Measurements from ENCODE around the gene USP21.

Gene USP21

DNA sequence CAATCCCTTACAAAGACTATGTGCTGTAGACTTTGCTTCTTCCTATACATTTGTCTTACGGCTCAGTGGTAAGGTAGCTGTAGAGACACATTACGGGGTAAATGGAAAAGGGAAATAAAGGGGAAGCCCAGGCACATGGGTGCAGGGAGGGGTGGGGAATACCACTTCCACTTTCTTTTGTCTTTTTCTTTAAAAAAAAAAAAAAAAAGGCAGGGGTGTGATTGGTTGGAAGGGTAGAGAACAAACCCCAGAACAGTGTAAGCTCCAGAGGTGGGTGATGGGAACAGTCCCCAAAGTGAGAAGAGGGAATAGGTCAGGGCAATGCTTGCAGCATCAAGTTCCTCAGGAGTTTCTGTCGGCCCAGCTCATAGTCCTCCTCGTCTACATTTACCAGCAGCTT, 37.5 kb upstream of the USP21 start:
- H3K4me2 ChIP-seq (ENCODE audit: low read length) = no peak overlapping the region
- no peak overlapping the region for H3K4me3 ChIP-seq (ENCODE audit: low read depth, low read length, poor library complexity, severe bottlenecking)
- no peak overlapping the region for H3K27ac ChIP-seq (ENCODE audit: low read depth, low read length, poor library complexity, severe bottlenecking)
- peaks cover 9% of the 10 kb centered on the region for H3K79me2 ChIP-seq (ENCODE audit: insufficient read depth, low read length)
- no peaks in the 10 kb centered on the region for H3K27me3 ChIP-seq (ENCODE audit: insufficient read depth, low read length)
- H3K36me3 ChIP-seq (ENCODE audit: insufficient read depth, low read length) = peaks cover 63% of the 10 kb centered on the region
- H3K9ac ChIP-seq (ENCODE audit: low read length) = no peak overlapping the region
- H3K9me3 ChIP-seq (ENCODE audit: low read length) = no peaks in the 10 kb centered on the region
- H4K20me1 ChIP-seq (ENCODE audit: insufficient read depth, low read length) = no peaks in the 10 kb centered on the region
- no peak overlapping the region for H2AFZ ChIP-seq (ENCODE audit: low read length)
- H3K4me1 ChIP-seq (ENCODE audit: insufficient read depth, low read length, severe bottlenecking) = peaks cover 19% of the 10 kb centered on the region
- TF ChIP-seq, protein P1, sequence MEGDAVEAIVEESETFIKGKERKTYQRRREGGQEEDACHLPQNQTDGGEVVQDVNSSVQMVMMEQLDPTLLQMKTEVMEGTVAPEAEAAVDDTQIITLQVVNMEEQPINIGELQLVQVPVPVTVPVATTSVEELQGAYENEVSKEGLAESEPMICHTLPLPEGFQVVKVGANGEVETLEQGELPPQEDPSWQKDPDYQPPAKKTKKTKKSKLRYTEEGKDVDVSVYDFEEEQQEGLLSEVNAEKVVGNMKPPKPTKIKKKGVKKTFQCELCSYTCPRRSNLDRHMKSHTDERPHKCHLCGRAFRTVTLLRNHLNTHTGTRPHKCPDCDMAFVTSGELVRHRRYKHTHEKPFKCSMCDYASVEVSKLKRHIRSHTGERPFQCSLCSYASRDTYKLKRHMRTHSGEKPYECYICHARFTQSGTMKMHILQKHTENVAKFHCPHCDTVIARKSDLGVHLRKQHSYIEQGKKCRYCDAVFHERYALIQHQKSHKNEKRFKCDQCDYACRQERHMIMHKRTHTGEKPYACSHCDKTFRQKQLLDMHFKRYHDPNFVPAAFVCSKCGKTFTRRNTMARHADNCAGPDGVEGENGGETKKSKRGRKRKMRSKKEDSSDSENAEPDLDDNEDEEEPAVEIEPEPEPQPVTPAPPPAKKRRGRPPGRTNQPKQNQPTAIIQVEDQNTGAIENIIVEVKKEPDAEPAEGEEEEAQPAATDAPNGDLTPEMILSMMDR (IDR thresholded peaks at IDR 0.05; ENCODE audit: low read length) = no peak
- TF ChIP-seq EZH2 (IDR thresholded peaks at IDR 0.05; ENCODE audit: borderline replicate concordance, low read length) = no peak
- H3K9me2 ChIP-seq (ENCODE audit: low read depth, low read length) = no peaks in the 10 kb centered on the region
- H3F3A ChIP-seq (ENCODE audit: insufficient read depth, low read length) = no peaks in the 10 kb centered on the region

DNA sequence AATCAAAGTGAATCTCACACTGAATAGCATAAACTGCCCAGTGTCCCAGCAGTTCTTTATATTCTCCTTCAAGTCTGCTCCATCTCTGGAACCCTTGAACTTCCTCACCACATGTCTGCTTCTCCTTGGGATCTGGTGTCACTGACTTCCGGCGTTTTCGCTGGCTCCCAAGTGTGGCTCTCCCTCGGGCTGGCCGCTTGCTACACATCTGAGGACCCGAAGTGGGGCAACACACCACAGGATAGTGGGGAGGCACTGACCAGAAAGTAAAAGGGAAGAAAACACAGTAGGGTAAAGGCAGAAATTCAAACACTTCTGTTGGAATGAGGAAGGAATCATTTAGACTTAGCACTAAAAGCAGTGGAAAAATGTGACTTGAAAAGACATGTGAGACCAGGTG, 36.3 kb upstream of the USP21 start:
- Histone ChIP-seq H3K9me2 (ENCODE audit: low read depth, low read length) (no peaks in the 10 kb centered on the region), H3K27me3 (ENCODE audit: insufficient read depth, low read length) (no peaks in the 10 kb centered on the region), H3K9me3 (ENCODE audit: low read length) (no peaks in the 10 kb centered on the region), H3F3A (ENCODE audit: insufficient read depth, low read length) (no peaks in the 10 kb centered on the region), H2AFZ (ENCODE audit: low read length) (no peak overlapping the region), H3K36me3 (ENCODE audit: insufficient read depth, low read length) (peaks cover 74% of the 10 kb centered on the region), H3K4me1 (ENCODE audit: insufficient read depth, low read length, severe bottlenecking) (peaks cover 18% of the 10 kb centered on the region), H3K79me2 (ENCODE audit: insufficient read depth, low read length) (no peaks in the 10 kb centered on the region), H3K9ac (ENCODE audit: low read length) (no peak overlapping the region), H3K27ac (ENCODE audit: low read depth, low read length, poor library complexity, severe bottlenecking) (no peak overlapping the region), H3K4me3 (ENCODE audit: low read depth, low read length, poor library complexity, severe bottlenecking) (no peak overlapping the region), H4K20me1 (ENCODE audit: insufficient read depth, low read length) (no peaks in the 10 kb centered on the region), H3K4me2 (ENCODE audit: low read length) (no peak overlapping the region)
- TF ChIP-seq EZH2 (IDR thresholded peaks at IDR 0.05; ENCODE audit: borderline replicate concordance, low read length) = no peak
- TF ChIP-seq, protein P1 (IDR thresholded peaks at IDR 0.05; ENCODE audit: low read length) = no peak

DNA sequence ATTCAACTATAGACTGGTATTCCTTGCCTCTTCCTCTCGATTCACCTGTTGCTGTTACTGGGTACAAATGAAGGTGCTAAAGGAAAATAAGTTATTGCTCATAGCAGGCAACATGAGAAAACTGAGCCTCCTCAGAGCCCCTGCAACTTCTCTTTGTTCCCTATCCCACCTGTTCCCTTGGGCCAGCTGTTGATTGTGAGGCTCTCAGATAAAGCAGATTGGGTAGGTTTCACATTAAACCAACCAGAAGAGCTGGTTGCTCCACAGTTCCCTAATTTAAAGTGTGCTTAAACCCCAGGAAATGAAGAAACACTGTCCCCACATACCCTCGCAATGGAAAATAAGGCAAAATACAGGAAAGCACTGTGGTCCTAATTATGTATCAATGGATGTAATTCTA, 31.7 kb upstream of the USP21 start:
- no peaks in the 10 kb centered on the region for H3K27me3 ChIP-seq (ENCODE audit: insufficient read depth, low read length)
- no peak overlapping the region for H3K4me3 ChIP-seq (ENCODE audit: low read depth, low read length, poor library complexity, severe bottlenecking)
- peaks cover 19% of the 10 kb centered on the region for H3K4me1 ChIP-seq (ENCODE audit: insufficient read depth, low read length, severe bottlenecking)
- H3K79me2 ChIP-seq (ENCODE audit: insufficient read depth, low read length) = peaks cover 3% of the 10 kb centered on the region; the same call in 1 of the 2 replicates
- no peaks in the 10 kb centered on the region for H3K9me3 ChIP-seq (ENCODE audit: low read length)
- no peaks in the 10 kb centered on the region for H4K20me1 ChIP-seq (ENCODE audit: insufficient read depth, low read length)
- no peak overlapping the region for H3K9ac ChIP-seq (ENCODE audit: low read length)
- no peak overlapping the region for H2AFZ ChIP-seq (ENCODE audit: low read length)
- no peak for TF ChIP-seq EZH2 (IDR thresholded peaks at IDR 0.05; ENCODE audit: borderline replicate concordance, low read length)
- TF ChIP-seq, protein P1 (IDR thresholded peaks at IDR 0.05; ENCODE audit: low read length) = no peak
- H3F3A ChIP-seq (ENCODE audit: insufficient read depth, low read length) = 0 out of 2 replicates have a peak, but pooled peaks cover 4% of the 10 kb centered on the region
- no peaks in the 10 kb centered on the region for H3K9me2 ChIP-seq (ENCODE audit: low read depth, low read length)
- H3K27ac ChIP-seq (ENCODE audit: low read depth, low read length, poor library complexity, severe bottlenecking) = no peak overlapping the region
- peaks cover 67% of the 10 kb centered on the region for H3K36me3 ChIP-seq (ENCODE audit: insufficient read depth, low read length)
- H3K4me2 ChIP-seq (ENCODE audit: low read length) = no peak overlapping the region

Data from OCI-LY1 (cell line).